ENCODE data around the gene EFCC1. TPM values are rescaled to one million over a fixed set of nuclear protein-coding genes. Genes with fewer than 3 reads are reported as not detected.

EFCC1 gene
- polyA plus RNA-seq, 2 of the 4 experiments (the other 2 are of a cell fraction) = 0.04 TPM; not detected in 1

GRCh38 chr3:129031476-129032215, 30.5 kb downstream of the EFCC1 start:
- no peak for FAIRE-seq
- H3K9me3 ChIP-seq = peaks cover 5% of the 10 kb centered on the region; the same call in 1 of the 3 replicates
- WGBS (ENCODE audit: missing lambda C conversion rate) = 81% methylated on average over 8 of the region's 10 CpGs

GRCh38 chr3:129032716-129033115, 31.6 kb downstream of the EFCC1 start:
- H3K27ac ChIP-seq = no peak overlapping the region
- ChIA-PET POLR2A (no interaction called here), CTCF (interaction anchor here (1.6 to 1.9 kb wide), 2 partner anchors 21 to 129 kb away, joined by 3 to 6 read pairs; no protein-coding TSS in a partner anchor)
- H3K4me1 ChIP-seq = no peaks in the 10 kb centered on the region
- ATAC-seq (no peak), FAIRE-seq (no peak), DNase-seq (ENCODE audit: low read depth in 1 of 2, low spot score in 1 of 2) (no peak)
- H3K4me3 ChIP-seq = no peak overlapping the region
- WGBS (ENCODE audit: missing lambda C conversion rate) = 84% methylated on average over 12 of the region's 14 CpGs
- TF ChIP-seq MAZ (IDR thresholded peaks at IDR 0.05; ENCODE audit: borderline replicate concordance, low read depth, low read length) (no peak), ZC3H11A (IDR thresholded peaks at IDR 0.05) (no peak), BCL3 (IDR thresholded peaks at IDR 0.05) (no peak), FOXS1 (CRISPR knock-in tag; IDR thresholded peaks at IDR 0.05) (no peak), SREBF2 (IDR thresholded peaks at IDR 0.05) (no peak), JUNB (IDR thresholded peaks at IDR 0.05) (no peak), HDAC2 (IDR thresholded peaks at IDR 0.05) (no peak), CTCF (IDR thresholded peaks at IDR 0.05) (no peak), TP53 (CRISPR knock-in tag; IDR thresholded peaks at IDR 0.05) (no peak), KDM5A (IDR thresholded peaks at IDR 0.05) (no peak), HOXA7 (CRISPR knock-in tag; IDR thresholded peaks at IDR 0.05) (no peak), POLR2A (IDR thresholded peaks at IDR 0.05; ENCODE audit: low read length) (no peak), ATOH8 (CRISPR knock-in tag; IDR thresholded peaks at IDR 0.05; ENCODE audit: low read depth) (no peak), KDM1A (IDR thresholded peaks at IDR 0.05; ENCODE audit: low read depth) (no peak)
- no peak overlapping the region for H3K4me2 ChIP-seq
- peaks cover 5% of the 10 kb centered on the region; the same call in 1 of the 3 replicates for H3K9me3 ChIP-seq

More at GRCh38 chr3:129031476-129032215, 30.5 kb downstream of the EFCC1 start:
- H3K27ac ChIP-seq = no peak overlapping the region
- CTCF ChIA-PET = interaction anchor here (1.1 to 1.9 kb wide), 2 partner anchors 20 to 22 kb away, joined by 4 to 6 read pairs; no protein-coding TSS in a partner anchor
- no peak for DNase-seq (ENCODE audit: low read depth in 1 of 2, low spot score in 1 of 2)
- no peak for ATAC-seq
- H3K4me2 ChIP-seq = no peak overlapping the region
- no peak overlapping the region for H3K4me3 ChIP-seq
- no peak for TF ChIP-seq NPAS2 (CRISPR knock-in tag; IDR thresholded peaks at IDR 0.05; ENCODE audit: borderline replicate concordance)
- H3K4me1 ChIP-seq = no peaks in the 10 kb centered on the region
- POLR2A ChIA-PET = no interaction called here

- POLR2A ChIA-PET = no interaction called here
Measured at GRCh38 chr3:129033151-129033550, 32.0 kb downstream of the EFCC1 start.

More at GRCh38 chr3:129033151-129033550, 32.0 kb downstream of the EFCC1 start:
- H3K9me3 ChIP-seq = peaks cover 5% of the 10 kb centered on the region; the same call in 1 of the 3 replicates
- no peak overlapping the region for H3K4me2 ChIP-seq
- WGBS (ENCODE audit: missing lambda C conversion rate) = 65% methylated on average over 7 of the region's 7 CpGs
- H3K4me3 ChIP-seq = no peak overlapping the region
- no peaks in the 10 kb centered on the region for H3K4me1 ChIP-seq
- FAIRE-seq (no peak), ATAC-seq (no peak), DNase-seq (ENCODE audit: low read depth in 1 of 2, low spot score in 1 of 2) (no peak)
- TF ChIP-seq REST (IDR thresholded peaks at IDR 0.05) (no peak), TFCP2L1 (CRISPR knock-in tag; IDR thresholded peaks at IDR 0.05) (no peak), ESRRA (IDR thresholded peaks at IDR 0.05; ENCODE audit: borderline replicate concordance, low read length) (no peak)
- CTCF ChIA-PET = interaction anchor here (1.6 kb wide), 1 partner anchor 129 kb away, joined by 3 read pairs; no protein-coding TSS in a partner anchor
- no peak overlapping the region for H3K27ac ChIP-seq
